Stimulated activated CD4-positive, alpha-beta T cell treated with anti-CD3 and anti-CD28 coated beads, Interleukin-2, amount 100 ng/mL, for 4 hours (primary cell): Measurements from ENCODE around the gene ELFN1.
"Not testable (repeated sequence)": the region's sequence is repeated elsewhere in the genome, so short reads cannot be mapped to it uniquely, and the experiment has no call there.

Experiments
- DNase-seq: peaks from one replicate; pipeline ENCODE4 v3.0.0-alpha.2; 2020; ENCODE audit warnings: low read depth

ELFN1 gene

GRCh38 chr7:1755783-1756625 is 85.9 kb downstream of the ELFN1 start:
- DNase-seq = no peak

- no peak for DNase-seq
Measured at GRCh38 chr7:1757601-1758000, 87.5 kb downstream of the ELFN1 start.

GRCh38 chr7:1758028-1758858 is 88.2 kb downstream of the ELFN1 start:
- peak; percentile 23 for DNase-seq

- DNase-seq = no peak
Measured at GRCh38 chr7:1758859-1759521, 88.9 kb downstream of the ELFN1 start.

- DNase-seq = no peak
Measured at GRCh38 chr7:1761097-1761496, 91.0 kb downstream of the ELFN1 start.

- no peak for DNase-seq
Measured at GRCh38 chr7:1761774-1762173, 91.7 kb downstream of the ELFN1 start.

GRCh38 chr7:1762238-1762945 is 92.3 kb downstream of the ELFN1 start:
- DNase-seq = no peak

- DNase-seq = no peak
Measured at GRCh38 chr7:1763033-1763432, 93.0 kb downstream of the ELFN1 start.

GRCh38 chr7:1763911-1764310 is 93.8 kb downstream of the ELFN1 start:
- not testable (repeated sequence) for DNase-seq

GRCh38 chr7:1765336-1765735 is 95.3 kb downstream of the ELFN1 start:
- DNase-seq = no peak

GRCh38 chr7:1767524-1767923 is 97.4 kb downstream of the ELFN1 start:
- DNase-seq = no peak

GRCh38 chr7:1768832-1769231 is 98.8 kb downstream of the ELFN1 start:
- DNase-seq = no peak

- DNase-seq = no peak
Measured at GRCh38 chr7:1769286-1770200, 99.5 kb downstream of the ELFN1 start.

GRCh38 chr7:1770331-1770730 is 100.3 kb downstream of the ELFN1 start:
- no peak for DNase-seq

GRCh38 chr7:1775389-1775788 is 105.3 kb downstream of the ELFN1 start:
- DNase-seq = no peak

- DNase-seq = no peak
Measured at GRCh38 chr7:1777122-1777521, 107.0 kb downstream of the ELFN1 start.

GRCh38 chr7:1779445-1779844 is 109.4 kb downstream of the ELFN1 start:
- no peak for DNase-seq

- no peak for DNase-seq
Measured at GRCh38 chr7:1781369-1781768, 111.3 kb downstream of the ELFN1 start.

- DNase-seq = no peak
Measured at GRCh38 chr7:1785839-1786238, 115.8 kb downstream of the ELFN1 start.

GRCh38 chr7:1787241-1787640 is 117.2 kb downstream of the ELFN1 start:
- no peak for DNase-seq

- no peak for DNase-seq
Measured at GRCh38 chr7:1787681-1788235, 117.7 kb downstream of the ELFN1 start.
